ENCODE results near the gene ELOA2.

The ELOA2 gene, protein sequence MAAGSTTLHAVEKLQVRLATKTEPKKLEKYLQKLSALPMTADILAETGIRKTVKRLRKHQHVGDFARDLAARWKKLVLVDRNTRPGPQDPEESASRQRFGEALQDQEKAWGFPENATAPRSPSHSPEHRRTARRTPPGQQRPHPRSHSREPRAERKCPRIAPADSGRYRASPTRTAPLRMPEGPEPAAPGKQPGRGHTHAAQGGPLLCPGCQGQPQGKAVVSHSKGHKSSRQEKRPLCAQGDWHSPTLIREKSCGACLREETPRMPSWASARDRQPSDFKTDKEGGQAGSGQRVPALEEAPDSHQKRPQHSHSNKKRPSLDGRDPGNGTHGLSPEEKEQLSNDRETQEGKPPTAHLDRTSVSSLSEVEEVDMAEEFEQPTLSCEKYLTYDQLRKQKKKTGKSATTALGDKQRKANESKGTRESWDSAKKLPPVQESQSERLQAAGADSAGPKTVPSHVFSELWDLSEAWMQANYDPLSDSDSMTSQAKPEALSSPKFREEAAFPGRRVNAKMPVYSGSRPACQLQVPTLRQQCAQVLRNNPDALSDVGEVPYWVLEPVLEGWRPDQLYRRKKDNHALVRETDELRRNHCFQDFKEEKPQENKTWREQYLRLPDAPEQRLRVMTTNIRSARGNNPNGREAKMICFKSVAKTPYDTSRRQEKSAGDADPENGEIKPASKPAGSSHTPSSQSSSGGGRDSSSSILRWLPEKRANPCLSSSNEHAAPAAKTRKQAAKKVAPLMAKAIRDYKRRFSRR

DNA sequence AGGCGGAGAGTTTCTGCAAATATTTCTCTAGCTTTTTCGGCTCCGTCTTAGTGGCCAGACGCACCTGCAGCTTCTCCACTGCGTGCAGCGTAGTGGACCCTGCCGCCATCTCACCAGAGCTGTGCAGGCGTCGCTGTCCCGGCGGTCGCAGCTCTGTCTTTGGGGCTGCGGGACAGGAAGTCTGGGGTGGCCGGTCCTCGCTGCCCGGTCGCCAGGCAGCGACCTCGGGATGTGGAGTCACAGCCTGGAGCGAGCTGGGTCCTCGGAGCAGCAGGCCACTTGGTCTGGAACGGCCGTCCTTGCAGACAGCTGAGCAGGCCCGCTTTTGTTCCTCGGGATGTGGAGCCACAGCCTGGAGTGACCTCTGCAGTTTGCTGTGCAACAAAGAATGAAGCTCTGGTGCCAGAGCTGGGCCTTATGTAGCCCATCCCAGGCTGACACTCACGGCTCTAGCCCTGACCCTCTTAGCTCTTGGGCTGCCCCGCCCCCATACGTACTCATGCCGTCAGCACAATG lies at the start of gene ELOA2:
ELOA2 (minus strand) TSS at position 466 of the 516 bp plus-strand sequence; CDS start at position 109, 357 bp downstream.
- no peak for TF ChIP-seq GATA3 (IDR thresholded peaks at IDR 0.05; ENCODE audit: low read depth, low read length)
- no peak for TF ChIP-seq GATA2 (IDR thresholded peaks at IDR 0.05; ENCODE audit: low read depth, low read length)

DNA sequence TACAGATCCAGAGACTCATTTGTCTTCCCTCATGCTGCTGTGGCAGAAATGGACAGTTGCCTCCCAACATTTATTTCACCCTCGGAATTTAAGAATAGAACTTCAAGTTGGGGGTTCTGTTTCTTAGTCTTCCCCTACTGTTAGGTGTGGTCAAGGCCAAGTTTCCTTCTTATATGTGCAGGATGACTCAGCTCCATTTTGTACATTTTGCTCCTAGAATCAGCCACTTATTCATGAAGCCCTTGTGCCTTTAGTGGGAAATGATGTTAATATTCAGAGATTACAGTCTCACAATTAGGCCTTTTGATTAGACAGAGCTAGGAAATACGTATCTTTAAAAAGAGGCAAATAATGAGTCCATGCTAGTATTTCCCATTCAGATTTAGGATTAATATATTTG lies 46.2 kb upstream of the ELOA2 start:
- TF ChIP-seq GATA3 (IDR thresholded peaks at IDR 0.05; ENCODE audit: low read depth, low read length) (no peak), GATA2 (IDR thresholded peaks at IDR 0.05; ENCODE audit: low read depth, low read length) (no peak)

GRCh38 chr18:47080872-47081271 lies 45.5 kb upstream of the ELOA2 start:
- TF ChIP-seq GATA3 (IDR thresholded peaks at IDR 0.05; ENCODE audit: low read depth, low read length) (no peak), GATA2 (IDR thresholded peaks at IDR 0.05; ENCODE audit: low read depth, low read length) (no peak)

GRCh38 chr18:47077111-47077510 lies 41.7 kb upstream of the ELOA2 start:
- TF ChIP-seq GATA3 (IDR thresholded peaks at IDR 0.05; ENCODE audit: low read depth, low read length) (no peak), GATA2 (IDR thresholded peaks at IDR 0.05; ENCODE audit: low read depth, low read length) (no peak)

DNA sequence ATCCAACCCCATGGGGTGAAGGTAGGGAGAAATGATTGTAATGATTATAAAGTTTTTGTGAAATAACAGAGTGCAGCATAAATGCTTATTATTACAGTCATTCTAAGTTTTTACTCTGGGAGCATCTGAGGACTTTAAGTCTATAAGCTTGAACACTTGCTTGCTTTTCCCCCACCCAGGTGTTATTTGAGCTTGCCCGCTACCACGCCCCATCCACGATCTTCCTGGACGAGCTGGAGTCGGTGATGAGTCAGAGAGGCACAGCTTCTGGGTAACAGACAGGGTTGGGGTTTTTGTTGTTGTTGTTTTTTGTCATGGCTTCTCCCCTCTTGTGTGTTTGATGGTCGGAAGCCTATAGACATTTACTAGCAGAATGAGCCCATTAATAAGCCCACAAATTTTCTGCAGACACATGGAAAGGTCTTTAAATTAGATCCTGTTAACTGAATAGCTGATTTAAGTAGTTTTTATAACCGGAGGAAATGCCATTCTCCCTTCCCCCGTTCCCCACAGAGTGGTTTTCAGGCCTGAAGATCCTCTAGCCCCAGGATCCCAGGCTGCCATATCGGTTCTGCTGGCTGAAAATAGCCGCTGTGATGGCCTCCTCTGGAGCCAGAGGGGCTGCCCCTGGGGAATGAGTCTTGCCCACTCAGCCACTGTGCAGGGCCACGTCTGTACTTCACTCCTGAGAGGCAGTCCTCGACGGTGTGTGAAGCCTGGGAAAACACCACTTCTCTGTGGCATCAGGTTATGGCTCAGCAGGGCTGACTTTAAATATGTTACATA lies 39.9 kb upstream of the ELOA2 start:
- no peak for TF ChIP-seq GATA2 (IDR thresholded peaks at IDR 0.05; ENCODE audit: low read depth, low read length)
- no peak for TF ChIP-seq GATA3 (IDR thresholded peaks at IDR 0.05; ENCODE audit: low read depth, low read length)

- TF ChIP-seq GATA2 (IDR thresholded peaks at IDR 0.05; ENCODE audit: low read depth, low read length), result no peak
- no peak for TF ChIP-seq GATA3 (IDR thresholded peaks at IDR 0.05; ENCODE audit: low read depth, low read length)
Measured at GRCh38 chr18:47067648-47068047, 32.2 kb upstream of the ELOA2 start.

DNA sequence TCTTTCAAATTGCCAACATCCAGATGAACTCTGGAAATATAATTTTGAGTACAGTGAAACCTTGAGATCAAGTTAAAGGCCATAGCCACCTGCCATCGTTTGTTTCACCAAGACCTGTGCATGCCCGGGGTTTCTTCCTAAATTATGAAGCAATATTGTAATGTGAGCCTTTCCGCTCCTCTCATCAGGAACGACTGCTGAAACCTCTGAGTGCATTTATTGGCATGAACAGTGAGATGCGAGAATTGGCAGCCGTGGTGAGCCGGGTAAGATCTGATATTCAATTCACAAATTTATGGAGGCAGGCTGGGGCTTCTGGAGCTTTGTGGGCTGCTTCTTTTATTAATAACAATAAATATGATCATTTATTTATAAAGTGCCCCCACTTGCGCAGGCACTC lies 27.7 kb upstream of the ELOA2 start:
- TF ChIP-seq GATA2 (IDR thresholded peaks at IDR 0.05; ENCODE audit: low read depth, low read length) (no peak), GATA3 (IDR thresholded peaks at IDR 0.05; ENCODE audit: low read depth, low read length) (no peak)

GRCh38 chr18:47062471-47062870 lies 27.1 kb upstream of the ELOA2 start:
- TF ChIP-seq GATA2 (IDR thresholded peaks at IDR 0.05; ENCODE audit: low read depth, low read length), result no peak
- TF ChIP-seq GATA3 (IDR thresholded peaks at IDR 0.05; ENCODE audit: low read depth, low read length), result no peak

GRCh38 chr18:47054369-47054768 lies 18.9 kb upstream of the ELOA2 start:
- TF ChIP-seq GATA3 (IDR thresholded peaks at IDR 0.05; ENCODE audit: low read depth, low read length) (no peak), GATA2 (IDR thresholded peaks at IDR 0.05; ENCODE audit: low read depth, low read length) (no peak)

DNA sequence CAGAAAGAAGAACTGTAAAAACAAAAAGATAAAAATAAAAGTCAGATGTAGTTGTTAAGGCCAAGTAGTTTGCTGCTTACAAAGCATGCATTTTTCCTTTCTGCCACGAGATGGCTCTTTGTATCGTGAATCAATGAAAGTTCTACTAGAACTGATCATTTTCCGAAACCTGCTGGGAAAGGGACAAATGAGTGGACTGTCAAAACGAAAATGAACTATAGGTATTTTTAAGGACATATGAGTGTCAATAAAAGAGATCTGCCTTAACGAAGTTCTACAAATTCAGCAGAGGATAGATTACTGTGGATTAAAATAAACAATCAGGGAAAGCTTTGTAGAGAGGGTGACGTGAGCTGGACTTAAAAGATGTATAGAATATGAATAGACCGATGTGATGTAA lies 15.0 kb upstream of the ELOA2 start:
- TF ChIP-seq GATA2 (IDR thresholded peaks at IDR 0.05; ENCODE audit: low read depth, low read length) (no peak), GATA3 (IDR thresholded peaks at IDR 0.05; ENCODE audit: low read depth, low read length) (no peak)

- TF ChIP-seq GATA3 (IDR thresholded peaks at IDR 0.05; ENCODE audit: low read depth, low read length) (no peak), GATA2 (IDR thresholded peaks at IDR 0.05; ENCODE audit: low read depth, low read length) (no peak)
Measured at GRCh38 chr18:47040982-47041381, 5.6 kb upstream of the ELOA2 start.

DNA sequence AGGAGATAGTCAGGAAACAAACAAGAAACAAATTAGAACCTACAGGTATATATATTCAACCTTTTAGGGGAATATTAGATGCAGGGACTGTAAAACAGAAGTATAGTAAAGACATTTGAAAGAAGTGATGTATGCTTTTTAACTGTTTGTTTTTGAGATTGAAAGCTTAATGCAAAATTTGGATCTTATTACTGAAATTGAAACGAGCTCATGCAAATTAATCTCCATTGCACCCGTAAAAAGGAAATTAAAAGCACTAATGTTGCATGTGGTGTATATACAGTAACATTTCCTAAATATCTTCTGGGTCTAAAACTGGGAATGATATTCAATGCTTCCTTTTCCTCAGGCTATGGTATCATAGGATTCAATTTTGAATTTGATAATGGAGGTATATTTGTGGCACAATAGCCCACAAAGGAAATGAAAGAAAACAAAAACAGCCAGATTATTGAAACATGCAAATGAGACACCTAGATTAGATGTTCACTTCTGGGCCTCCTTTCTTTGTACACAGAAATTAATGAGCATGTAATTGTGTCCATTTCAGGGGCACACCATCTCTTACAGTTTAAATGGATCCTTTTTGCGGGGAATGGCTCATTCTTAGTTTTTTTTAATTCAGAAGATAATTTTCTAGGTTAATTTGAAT lies 1.6 kb upstream of the ELOA2 start:
- TF ChIP-seq GATA3 (IDR thresholded peaks at IDR 0.05; ENCODE audit: low read depth, low read length), result no peak
- TF ChIP-seq GATA2 (IDR thresholded peaks at IDR 0.05; ENCODE audit: low read depth, low read length), result no peak

DNA sequence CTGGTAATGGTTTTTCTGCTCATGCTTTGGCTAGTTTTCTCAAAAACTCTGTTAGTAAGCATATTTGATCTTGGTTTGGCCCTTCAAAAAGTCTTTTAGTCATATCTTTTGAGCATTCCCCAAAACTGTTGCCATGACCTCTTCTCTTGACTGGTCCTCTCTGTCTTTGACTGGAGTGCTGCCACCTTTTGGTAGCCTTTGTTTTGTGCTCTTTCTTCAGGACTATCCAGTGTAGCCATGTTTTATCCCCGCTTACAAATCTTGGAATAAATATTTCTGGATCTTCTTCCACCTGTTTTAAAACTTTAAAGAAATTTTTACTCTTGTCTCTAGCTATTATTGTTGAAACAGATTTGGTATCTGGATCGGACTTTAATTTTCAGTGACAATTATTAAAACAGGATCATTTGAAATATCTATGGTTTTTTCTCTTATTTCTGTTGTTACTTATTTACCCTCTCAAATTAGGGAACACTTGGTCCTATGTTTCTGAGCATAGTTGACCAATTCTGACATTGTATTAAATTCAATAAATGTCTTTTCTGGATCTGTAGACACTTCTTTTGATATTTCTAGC lies 965 bp upstream of the ELOA2 start:
- no peak for TF ChIP-seq GATA3 (IDR thresholded peaks at IDR 0.05; ENCODE audit: low read depth, low read length)
